HG03064 (cell line): ENCODE data around the gene PRSS1.

Experiments
- ATAC-seq: cut with Tn5 transposase; IDR thresholded peaks from one replicate; pipeline ENCODE4 v1.9.1; 2021; ENCODE audit warnings: low read depth; ENCODE audit not compliant: unreplicated experiment

The PRSS1 gene

GRCh38 chr7:142790555-142790954 lies 41.3 kb downstream of the PRSS1 start:
- ATAC-seq: no peak

DNA sequence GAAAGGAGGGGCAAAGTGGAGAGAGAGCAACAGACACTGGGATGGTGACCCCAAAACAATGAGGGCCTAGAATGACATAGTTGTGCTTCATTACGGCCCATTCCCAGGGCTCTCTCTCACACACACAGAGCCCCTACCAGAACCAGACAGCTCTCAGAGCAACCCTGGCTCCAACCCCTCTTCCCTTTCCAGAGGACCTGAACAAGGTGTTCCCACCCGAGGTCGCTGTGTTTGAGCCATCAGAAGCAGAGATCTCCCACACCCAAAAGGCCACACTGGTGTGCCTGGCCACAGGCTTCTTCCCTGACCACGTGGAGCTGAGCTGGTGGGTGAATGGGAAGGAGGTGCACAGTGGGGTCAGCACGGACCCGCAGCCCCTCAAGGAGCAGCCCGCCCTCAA lies 42.2 kb downstream of the PRSS1 start:
- ATAC-seq: no peak

DNA sequence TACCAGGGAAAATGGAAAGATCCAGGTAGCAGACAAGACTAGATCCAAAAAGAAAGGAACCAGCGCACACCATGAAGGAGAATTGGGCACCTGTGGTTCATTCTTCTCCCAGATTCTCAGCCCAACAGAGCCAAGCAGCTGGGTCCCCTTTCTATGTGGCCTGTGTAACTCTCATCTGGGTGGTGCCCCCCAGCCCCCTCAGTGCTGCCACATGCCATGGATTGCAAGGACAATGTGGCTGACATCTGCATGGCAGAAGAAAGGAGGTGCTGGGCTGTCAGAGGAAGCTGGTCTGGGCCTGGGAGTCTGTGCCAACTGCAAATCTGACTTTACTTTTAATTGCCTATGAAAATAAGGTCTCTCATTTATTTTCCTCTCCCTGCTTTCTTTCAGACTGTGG lies 42.9 kb downstream of the PRSS1 start:
- no peak for ATAC-seq

DNA sequence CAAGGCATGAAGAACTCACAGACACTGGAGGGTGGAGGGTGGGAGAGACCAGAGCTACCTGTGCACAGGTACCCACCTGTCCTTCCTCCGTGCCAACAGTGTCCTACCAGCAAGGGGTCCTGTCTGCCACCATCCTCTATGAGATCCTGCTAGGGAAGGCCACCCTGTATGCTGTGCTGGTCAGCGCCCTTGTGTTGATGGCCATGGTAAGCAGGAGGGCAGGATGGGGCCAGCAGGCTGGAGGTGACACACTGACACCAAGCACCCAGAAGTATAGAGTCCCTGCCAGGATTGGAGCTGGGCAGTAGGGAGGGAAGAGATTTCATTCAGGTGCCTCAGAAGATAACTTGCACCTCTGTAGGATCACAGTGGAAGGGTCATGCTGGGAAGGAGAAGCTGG lies 43.3 kb downstream of the PRSS1 start:
- ATAC-seq: no peak

DNA sequence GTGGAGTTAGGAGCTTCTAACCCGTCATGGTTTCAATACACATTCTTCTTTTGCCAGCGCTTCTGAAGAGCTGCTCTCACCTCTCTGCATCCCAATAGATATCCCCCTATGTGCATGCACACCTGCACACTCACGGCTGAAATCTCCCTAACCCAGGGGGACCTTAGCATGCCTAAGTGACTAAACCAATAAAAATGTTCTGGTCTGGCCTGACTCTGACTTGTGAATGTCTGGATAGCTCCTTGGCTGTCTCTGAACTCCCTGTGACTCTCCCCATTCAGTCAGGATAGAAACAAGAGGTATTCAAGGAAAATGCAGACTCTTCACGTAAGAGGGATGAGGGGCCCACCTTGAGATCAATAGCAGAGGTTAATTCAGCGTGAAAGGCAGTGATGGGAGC lies 43.9 kb downstream of the PRSS1 start:
- no peak for ATAC-seq

DNA sequence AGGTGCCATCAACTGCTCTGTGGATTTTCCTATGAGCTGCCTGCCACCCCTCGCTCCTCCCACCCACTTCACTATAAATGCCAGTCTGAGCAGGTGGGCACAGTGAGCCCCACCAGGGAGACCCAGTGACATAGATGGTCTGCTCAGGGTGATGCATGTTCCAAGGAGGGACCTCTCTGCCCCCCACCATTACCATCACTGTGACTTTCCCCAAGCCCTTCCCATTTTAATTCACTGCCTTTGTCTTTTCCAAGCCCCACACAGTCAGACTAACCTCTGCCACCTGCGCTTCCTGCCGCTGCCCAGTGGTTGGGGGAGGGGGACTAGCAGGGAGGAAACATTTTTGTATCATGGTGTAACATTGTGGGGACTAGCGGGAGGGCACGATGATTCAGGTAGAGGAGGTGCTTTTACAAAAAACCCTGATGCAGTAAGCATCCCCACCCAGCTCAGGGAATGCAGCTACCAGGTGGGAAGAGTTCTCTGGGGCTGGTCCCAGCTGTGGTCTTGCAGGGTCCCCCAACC lies 46.1 kb downstream of the PRSS1 start:
- ATAC-seq: no peak

DNA sequence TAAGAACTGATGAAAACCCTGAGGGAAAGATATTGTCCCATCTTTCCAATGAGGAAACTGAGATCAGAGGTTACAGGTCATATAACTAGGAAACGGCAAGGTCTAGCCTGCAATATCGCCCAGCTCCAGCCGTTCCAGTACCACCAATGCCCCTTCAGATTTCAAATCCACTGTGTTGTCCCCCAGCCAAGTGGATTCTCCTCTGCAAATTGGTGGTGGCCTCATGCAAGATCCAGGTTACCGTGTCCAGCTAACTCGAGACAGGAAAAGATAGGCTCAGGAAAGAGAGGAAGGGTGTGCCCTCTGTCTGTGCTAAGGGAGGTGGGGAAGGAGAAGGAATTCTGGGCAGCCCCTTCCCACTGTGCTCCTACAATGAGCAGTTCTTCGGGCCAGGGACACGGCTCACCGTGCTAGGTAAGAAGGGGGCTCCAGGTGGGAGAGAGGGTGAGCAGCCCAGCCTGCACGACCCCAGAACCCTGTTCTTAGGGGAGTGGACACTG lies 46.8 kb downstream of the PRSS1 start:
- no peak for ATAC-seq

- peak; percentile 39 for ATAC-seq
Observed at GRCh38 chr7:142796501-142797390, 47.5 kb downstream of the PRSS1 start.

- ATAC-seq: peak; percentile 28
Observed at GRCh38 chr7:142797391-142798377, 48.4 kb downstream of the PRSS1 start.

DNA sequence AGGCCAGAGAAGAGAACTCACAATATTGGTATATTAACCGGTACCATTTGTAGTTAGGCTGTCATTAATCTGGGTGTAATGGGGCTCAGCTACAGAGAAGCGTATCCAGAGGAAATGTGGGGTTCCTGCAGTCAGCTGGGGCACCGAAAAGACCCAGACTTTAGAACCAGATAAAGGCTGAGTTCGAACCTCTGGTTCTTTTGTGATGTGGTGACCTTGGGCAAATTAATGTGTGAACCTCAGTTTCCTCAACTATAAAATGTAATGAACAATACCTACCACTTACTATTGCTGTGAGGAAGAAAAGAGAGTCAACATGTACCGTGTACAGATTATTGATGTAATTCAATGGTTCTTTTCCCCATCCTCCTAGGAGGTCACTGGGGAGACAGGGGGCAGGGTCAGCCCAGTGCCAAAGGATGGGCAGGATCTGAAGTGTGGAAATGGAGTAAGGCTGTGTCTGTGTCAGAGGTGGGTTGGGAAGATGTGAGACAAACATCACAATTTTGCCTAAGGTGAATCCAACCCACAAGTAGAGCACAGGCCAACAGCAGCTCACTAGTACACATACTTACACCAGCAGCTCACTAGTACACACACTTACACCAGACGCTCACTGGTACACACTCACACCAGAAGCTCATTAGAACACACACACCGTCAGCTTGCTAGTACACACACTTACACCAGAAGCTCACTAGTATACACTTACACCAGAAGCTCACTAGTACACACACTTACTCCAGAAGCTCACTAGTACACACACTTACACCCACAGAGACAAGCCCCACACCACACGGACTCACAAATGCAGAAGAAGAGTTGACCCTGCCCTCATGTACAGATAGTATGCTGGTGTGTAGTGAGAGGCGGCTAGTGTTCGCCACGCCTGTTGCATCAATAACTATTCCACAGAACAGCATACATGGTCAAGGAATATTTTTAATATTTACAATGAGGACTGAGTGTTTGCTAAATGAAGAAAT lies 49.5 kb downstream of the PRSS1 start:
- ATAC-seq: no peak

GRCh38 chr7:142799437-142799835 lies 50.2 kb downstream of the PRSS1 start:
- ATAC-seq: no peak

DNA sequence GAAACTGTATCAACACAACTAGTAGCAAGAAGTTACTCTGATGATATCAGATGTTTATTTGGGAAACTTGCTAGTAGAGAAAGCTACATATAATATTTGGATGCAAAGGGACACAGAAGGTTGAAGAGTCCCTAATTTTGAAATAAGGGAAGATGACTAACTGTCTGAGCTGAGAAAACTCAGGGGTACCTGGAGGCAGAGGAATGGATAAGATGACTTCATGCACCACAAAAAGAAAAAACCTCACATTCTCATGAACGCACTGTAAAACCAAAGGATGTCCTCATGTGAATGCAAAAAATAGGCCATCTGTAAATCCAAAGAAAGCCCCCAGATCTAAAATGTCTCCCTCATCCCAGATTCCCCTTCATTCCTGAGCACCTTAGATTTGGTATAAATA lies 50.8 kb downstream of the PRSS1 start:
- no peak for ATAC-seq

DNA sequence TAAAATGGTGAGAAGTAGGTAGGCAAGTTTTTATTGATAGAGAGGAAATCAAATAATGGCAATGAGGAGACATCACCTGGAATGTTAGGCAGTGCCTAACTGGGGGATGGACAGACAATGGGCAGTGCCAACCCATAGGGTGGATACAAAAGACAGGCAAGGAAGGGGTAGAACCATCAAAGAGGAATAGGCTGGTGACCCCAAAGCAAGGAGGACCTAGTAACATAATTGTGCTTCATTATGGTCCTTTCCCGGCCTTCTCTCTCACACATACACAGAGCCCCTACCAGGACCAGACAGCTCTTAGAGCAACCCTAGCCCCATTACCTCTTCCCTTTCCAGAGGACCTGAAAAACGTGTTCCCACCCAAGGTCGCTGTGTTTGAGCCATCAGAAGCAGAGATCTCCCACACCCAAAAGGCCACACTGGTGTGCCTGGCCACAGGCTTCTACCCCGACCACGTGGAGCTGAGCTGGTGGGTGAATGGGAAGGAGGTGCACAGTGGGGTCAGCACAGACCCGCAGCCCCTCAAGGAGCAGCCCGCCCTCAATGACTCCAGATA lies 51.5 kb downstream of the PRSS1 start:
- no peak for ATAC-seq

GRCh38 chr7:142801601-142802295 lies 52.5 kb downstream of the PRSS1 start:
- no peak for ATAC-seq

DNA sequence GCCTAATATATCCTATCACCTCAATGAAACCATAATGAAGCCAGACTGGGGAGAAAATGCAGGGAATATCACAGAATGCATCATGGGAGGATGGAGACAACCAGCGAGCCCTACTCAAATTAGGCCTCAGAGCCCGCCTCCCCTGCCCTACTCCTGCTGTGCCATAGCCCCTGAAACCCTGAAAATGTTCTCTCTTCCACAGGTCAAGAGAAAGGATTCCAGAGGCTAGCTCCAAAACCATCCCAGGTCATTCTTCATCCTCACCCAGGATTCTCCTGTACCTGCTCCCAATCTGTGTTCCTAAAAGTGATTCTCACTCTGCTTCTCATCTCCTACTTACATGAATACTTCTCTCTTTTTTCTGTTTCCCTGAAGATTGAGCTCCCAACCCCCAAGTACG lies 53.0 kb downstream of the PRSS1 start:
- ATAC-seq: no peak
